Esophagus muscularis mucosa (tissue), 4 donors: ENCODE data around the gene SLX4. TPM values are rescaled to one million over a fixed set of nuclear protein-coding genes. Genes with fewer than 3 reads are reported as not detected.

Experiments
- DNase-seq: peaks from one replicate; pipeline ENCODE4 v3.0.0-alpha.2; 2017; ENCODE audit errors: extremely low spot score
- H3K27ac ChIP-seq, 4 donors: fragments of 200-600 bp; sonication (generic); replicated peaks in 1 of 4; 1 replicate in 3 of 4; 2 replicates in 1 of 4; pipeline ENCODE4 v1.5.1; 2016 to 2019; ENCODE audit warnings: mild to moderate bottlenecking in 1 of 4
- H3K27me3 ChIP-seq, 4 donors: fragments of 200-600 bp; sonication (generic); one replicate each; pipeline versions ENCODE4 v1.5.1 to v1.6.0; 2016 to 2019
- H3K36me3 ChIP-seq, 4 donors: fragments of 200-600 bp; sonication (generic); one replicate each; pipeline ENCODE4 v1.5.1; 2016 to 2019
- H3K4me1 ChIP-seq, 4 donors: fragments of 200-600 bp; sonication (generic); one replicate each; pipeline ENCODE4 v1.5.1; 2016 to 2019
- H3K4me3 ChIP-seq, 4 donors: fragments of 200-600 bp; sonication (generic); 1 replicate in 2 of 4; 2 replicates in 2 of 4; pipeline ENCODE4 v1.5.1; 2016 to 2019; ENCODE audit warnings: mild to moderate bottlenecking in 4 of 4, moderate library complexity in 1 of 4
- H3K9me3 ChIP-seq, 4 donors: fragments of 200-600 bp; sonication (generic); 1 replicate in 3 of 4; 2 replicates in 1 of 4; pipeline ENCODE4 v1.5.1; 2016 to 2019
- EP300 ChIP-seq: sonication (generic); formaldehyde crosslinking; IDR thresholded peaks from one replicate; pipeline ENCODE4 v1.6.1; 2017; ENCODE audit warnings: antibody characterized with exemption
- POLR2A ChIP-seq: fragments of 450-650 bp; IDR thresholded peaks from one replicate; pipeline ENCODE4 v1.6.1; 2017; ENCODE audit warnings: antibody characterized with exemption, moderate library complexity, mild to moderate bottlenecking, low read depth
- POLR2AphosphoS5 ChIP-seq, 2 donors: sonication (generic); formaldehyde crosslinking; IDR thresholded peaks; one replicate each; pipeline ENCODE4 v1.6.1; 2017; ENCODE audit warnings: antibody characterized with exemption in 2 of 2
- WGBS: methylation state at CpG from one replicate; pipeline ENCODE4 v1.1.5; 2018; 5-methylcytosine and 5-hydroxymethylcytosine counted together
- intact Hi-C: fragments of 100-400 bp; cut with DNase I; formaldehyde crosslinking; loops from one replicate; pipeline ENCODE4 v1.15.1; 2023
- total RNA-seq, 4 donors: library from RNA; depleted of rRNA; stranded (reverse); fragments of >200 nt; gene quantifications; one replicate each; pipeline versions ENCODE4 v1.1.0 to v1.2.1, GENCODE V29; 2016
- TF ChIP-seq, protein P1 (sequence below), 3 experiments: fragments of 200-600 bp in 2 of 3; fragments of 450-650 bp in 1 of 3; sonication (generic) in 2 of 3; IDR thresholded peaks; one replicate each; pipeline ENCODE4 v1.5.1; 2017 to 2019; ENCODE audit warnings: antibody characterized with exemption in 3 of 3, mild to moderate bottlenecking in 2 of 3, moderate library complexity in 1 of 3

The SLX4 gene
- total RNA-seq, 4 donors from 2014 or later, result 3.0 to 5.8 (median 3.9) TPM

GRCh38 chr16:3640632-3641501 lies 29.5 kb upstream of the SLX4 start:
- Histone ChIP-seq H3K4me3 (no peak overlapping the region), H3K9me3 (no peaks in the 10 kb centered on the region), H3K27me3 (no peaks in the 10 kb centered on the region), H3K36me3 (peaks cover 0 to 37% (median 25%) of the 10 kb centered on the region in 4 donors), H3K27ac (no peak overlapping the region), H3K4me1 (peaks cover 0 to 9% (median 0%) of the 10 kb centered on the region in 4 donors)
- intact Hi-C loops, result no loop called here
- no peak for TF ChIP-seq POLR2A
- no peak for TF ChIP-seq POLR2AphosphoS5 (IDR thresholded peaks at IDR 0.05)
- TF ChIP-seq, protein P1, sequence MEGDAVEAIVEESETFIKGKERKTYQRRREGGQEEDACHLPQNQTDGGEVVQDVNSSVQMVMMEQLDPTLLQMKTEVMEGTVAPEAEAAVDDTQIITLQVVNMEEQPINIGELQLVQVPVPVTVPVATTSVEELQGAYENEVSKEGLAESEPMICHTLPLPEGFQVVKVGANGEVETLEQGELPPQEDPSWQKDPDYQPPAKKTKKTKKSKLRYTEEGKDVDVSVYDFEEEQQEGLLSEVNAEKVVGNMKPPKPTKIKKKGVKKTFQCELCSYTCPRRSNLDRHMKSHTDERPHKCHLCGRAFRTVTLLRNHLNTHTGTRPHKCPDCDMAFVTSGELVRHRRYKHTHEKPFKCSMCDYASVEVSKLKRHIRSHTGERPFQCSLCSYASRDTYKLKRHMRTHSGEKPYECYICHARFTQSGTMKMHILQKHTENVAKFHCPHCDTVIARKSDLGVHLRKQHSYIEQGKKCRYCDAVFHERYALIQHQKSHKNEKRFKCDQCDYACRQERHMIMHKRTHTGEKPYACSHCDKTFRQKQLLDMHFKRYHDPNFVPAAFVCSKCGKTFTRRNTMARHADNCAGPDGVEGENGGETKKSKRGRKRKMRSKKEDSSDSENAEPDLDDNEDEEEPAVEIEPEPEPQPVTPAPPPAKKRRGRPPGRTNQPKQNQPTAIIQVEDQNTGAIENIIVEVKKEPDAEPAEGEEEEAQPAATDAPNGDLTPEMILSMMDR (IDR thresholded peaks at IDR 0.05), result no peak
- no peak for TF ChIP-seq EP300
- DNase-seq, result no peak
- 93% methylated on average over 13 of the region's 17 CpGs for WGBS

GRCh38 chr16:3640207-3640606 lies 28.8 kb upstream of the SLX4 start:
- WGBS, result 96% methylated on average over 3 of the region's 3 CpGs
- TF ChIP-seq EP300 (no peak), POLR2A (no peak), POLR2AphosphoS5 (IDR thresholded peaks at IDR 0.05) (no peak)
- TF ChIP-seq, protein P1 (IDR thresholded peaks at IDR 0.05), result no peak
- Histone ChIP-seq H3K9me3 (no peaks in the 10 kb centered on the region), H3K27ac (no peak overlapping the region), H3K4me1 (peaks cover 0 to 9% (median 0%) of the 10 kb centered on the region in 4 donors), H3K27me3 (no peaks in the 10 kb centered on the region), H3K4me3 (no peak overlapping the region), H3K36me3 (peaks cover 0 to 37% (median 23%) of the 10 kb centered on the region in 4 donors)
- intact Hi-C loops, result no loop called here
- no peak for DNase-seq

DNA sequence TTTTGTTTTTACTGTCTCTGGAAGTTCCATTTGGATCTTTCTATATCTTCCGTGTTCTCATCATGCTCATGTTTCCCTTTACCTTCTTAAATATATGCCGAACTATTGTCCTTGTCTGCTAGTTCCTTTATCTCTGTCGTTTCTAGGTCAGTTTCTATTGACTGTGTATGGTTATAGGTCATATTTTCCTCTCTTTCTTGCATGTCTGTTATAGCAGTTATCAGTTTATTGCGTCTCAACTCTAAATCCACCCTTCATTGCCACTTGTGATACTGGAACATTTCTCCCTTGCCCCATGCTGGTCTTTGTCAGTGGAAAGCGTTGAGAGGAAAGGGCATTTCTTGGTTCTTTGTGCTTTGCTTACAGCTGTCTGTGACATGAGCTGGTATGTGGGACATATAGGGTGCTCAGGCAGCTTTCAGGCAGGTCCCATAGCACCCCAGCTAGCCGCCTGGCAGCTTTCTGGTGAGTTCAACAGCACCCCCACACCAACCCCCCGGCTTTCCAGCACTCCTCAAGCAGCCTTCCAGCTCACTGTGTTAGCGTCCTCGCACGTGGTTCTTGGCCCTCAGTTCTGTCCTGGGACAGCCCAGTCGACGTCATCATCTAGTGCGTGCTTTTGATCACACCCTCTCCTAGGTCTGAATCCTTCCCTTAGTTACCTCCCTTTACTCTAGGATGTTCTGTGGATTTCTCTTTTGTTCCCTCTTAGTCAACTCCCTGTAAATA lies 27.7 kb upstream of the SLX4 start:
- Histone ChIP-seq H3K27me3 (no peaks in the 10 kb centered on the region), H3K36me3 (peaks cover 0 to 37% (median 23%) of the 10 kb centered on the region in 4 donors), H3K4me3 (no peak overlapping the region), H3K4me1 (peaks cover 0 to 9% (median 0%) of the 10 kb centered on the region in 4 donors), H3K27ac (no peak overlapping the region), H3K9me3 (no peaks in the 10 kb centered on the region)
- intact Hi-C loops, result no loop called here
- no peak for DNase-seq
- TF ChIP-seq POLR2A, result no peak
- TF ChIP-seq, protein P1 (IDR thresholded peaks at IDR 0.05), result no peak
- 95% methylated on average over 13 of the region's 13 CpGs for WGBS

DNA sequence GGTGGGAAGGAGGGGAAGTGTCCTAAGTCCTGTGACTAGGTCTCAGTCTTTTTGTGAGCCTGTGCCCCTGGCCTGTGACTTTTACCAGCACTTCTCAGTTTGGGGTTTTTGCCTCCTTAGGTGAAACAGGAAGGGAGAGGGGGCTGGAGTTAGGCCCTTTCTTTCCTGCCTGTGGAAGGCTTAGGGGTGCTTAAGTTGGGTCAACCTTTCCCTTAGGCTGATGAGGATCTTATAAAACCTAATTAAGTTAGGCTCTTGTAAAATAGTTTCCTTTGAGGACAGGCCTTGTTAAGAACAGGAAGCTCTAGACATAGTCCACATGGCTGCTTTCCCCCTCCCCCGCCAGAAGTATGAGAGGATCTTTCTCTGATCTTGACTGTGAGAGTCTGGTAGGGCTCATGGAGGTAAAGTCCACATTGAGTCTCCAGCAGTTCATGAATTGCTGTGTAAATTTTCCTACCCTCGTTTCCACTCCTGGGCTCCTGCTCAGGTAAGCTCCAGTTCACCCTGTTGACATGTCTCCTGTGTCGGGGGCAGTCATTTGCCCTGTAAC lies 26.0 kb upstream of the SLX4 start:
- WGBS, result 83% methylated on average over 2 of the region's 3 CpGs
- Histone ChIP-seq H3K4me1 (peaks cover 0 to 9% (median 0%) of the 10 kb centered on the region in 4 donors), H3K36me3 (peaks cover 0 to 25% (median 18%) of the 10 kb centered on the region in 4 donors), H3K27ac (no peak overlapping the region), H3K4me3 (no peak overlapping the region), H3K27me3 (no peaks in the 10 kb centered on the region), H3K9me3 (no peaks in the 10 kb centered on the region)
- TF ChIP-seq, protein P1 (IDR thresholded peaks at IDR 0.05), result no peak
- no peak for TF ChIP-seq POLR2AphosphoS5 (IDR thresholded peaks at IDR 0.05)
- no peak for DNase-seq
- intact Hi-C loops, result no loop called here
